GM21737 (cell line): ENCODE data around the gene SMARCD3.

Source experiments
- ATAC-seq: cut with Tn5 transposase; IDR thresholded peaks from one replicate; pipeline ENCODE4 v1.9.1; 2021; ENCODE audit warnings: mild to moderate bottlenecking, moderate library complexity; ENCODE audit not compliant: unreplicated experiment

The SMARCD3 gene

GRCh38 chr7:151212626-151213025 lies 35.9 kb downstream of the SMARCD3 start:
- no peak for ATAC-seq

DNA sequence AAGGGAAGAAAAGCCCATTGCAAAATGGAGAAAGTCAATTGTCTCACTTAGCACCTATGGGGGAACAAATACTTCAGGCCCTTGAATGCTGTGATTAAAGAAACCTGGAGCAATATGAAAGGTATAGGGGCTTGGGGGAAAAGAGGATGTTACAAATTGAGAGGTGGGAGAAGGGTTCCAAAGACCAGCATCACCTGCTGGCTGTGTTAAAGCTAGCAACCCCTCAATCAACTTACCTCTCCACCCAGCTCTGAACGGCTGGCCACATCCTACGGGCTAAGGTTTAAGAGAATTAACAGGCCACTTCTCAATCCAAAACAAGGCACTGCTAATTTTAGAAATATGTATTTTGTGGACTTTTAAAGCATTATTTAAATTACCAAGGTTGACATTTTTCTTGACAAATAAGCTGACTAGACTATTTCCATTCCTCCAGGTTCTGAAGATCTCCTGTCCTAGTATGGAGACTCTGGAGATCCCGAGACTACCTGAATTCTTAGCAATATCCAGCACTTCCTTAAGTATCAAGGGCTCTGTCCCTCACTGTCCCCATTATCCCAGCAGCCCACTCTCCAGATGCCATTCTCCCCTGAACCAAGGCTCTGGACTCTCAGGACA lies 37.2 kb downstream of the SMARCD3 start:
- ATAC-seq = no peak

DNA sequence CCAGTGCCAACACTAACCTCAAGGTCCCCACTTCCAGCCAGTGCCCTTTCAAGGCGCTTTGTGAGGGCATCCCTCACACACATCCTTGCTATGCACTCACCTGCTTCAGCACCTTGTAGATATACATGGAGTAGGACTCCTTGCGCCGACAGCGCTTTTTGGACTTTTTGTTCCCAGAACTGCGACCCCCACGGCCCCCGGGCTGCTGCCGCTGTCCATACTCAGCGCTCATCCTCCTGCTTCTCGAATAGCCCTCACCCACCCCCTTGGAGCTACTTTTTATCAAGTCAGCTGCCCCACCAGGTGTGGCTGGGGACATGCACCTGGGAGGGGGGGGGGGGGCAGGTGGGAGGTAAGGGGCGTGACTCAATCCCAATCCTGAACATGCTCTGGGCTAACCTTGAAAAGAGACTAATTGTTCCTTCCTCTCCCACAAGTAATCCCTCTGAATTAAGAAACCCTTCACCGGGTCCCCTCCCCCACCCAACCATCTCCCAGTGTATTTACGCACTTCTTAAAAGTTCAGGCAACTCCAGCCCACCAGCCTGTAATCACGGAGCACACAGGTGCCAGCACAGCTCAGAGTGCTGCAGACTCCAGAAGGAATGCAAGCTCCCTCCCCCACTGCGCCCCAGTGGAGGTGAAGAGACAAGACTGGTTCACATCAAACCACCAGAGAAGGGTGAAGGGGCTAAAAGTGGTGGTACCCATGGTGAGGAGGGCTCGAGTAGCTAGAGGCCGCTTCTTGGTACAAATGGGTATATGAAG lies 38.2 kb downstream of the SMARCD3 start, which contains the start of gene H2BK1:
H2BK1 (minus strand) TSS at position 402 of the 768 bp plus-strand sequence; CDS start at position 232, 170 bp downstream.
- no peak for ATAC-seq

GRCh38 chr7:151209588-151209987 lies 38.9 kb downstream of the SMARCD3 start:
- no peak for ATAC-seq

GRCh38 chr7:151208253-151208862 lies 40.1 kb downstream of the SMARCD3 start:
- ATAC-seq = no peak

- ATAC-seq = no peak
Measured at GRCh38 chr7:151207804-151208203, 40.7 kb downstream of the SMARCD3 start.

- ATAC-seq = no peak
Measured at GRCh38 chr7:151207315-151207714, 41.2 kb downstream of the SMARCD3 start.

DNA sequence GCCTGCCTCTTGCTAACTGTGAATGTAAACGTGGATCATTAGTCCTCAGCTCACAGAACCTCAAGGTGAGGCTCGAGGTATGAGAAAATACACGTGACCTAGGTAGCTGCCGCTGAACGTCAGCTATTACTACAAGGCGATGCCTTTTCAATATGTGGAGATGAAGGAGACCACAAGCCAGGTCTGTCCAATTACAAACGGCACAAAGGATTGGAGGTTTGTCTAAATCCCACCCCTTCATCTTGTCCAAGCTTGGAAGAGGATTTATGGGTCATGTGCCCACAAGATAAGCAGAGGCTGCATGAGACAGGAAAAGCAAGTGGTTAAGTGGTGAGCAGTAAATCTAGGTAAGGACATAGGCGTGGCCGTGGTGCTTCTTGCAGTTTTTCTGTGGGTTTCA lies 41.6 kb downstream of the SMARCD3 start:
- no peak for ATAC-seq

GRCh38 chr7:151205730-151206129 lies 42.8 kb downstream of the SMARCD3 start:
- no peak for ATAC-seq

DNA sequence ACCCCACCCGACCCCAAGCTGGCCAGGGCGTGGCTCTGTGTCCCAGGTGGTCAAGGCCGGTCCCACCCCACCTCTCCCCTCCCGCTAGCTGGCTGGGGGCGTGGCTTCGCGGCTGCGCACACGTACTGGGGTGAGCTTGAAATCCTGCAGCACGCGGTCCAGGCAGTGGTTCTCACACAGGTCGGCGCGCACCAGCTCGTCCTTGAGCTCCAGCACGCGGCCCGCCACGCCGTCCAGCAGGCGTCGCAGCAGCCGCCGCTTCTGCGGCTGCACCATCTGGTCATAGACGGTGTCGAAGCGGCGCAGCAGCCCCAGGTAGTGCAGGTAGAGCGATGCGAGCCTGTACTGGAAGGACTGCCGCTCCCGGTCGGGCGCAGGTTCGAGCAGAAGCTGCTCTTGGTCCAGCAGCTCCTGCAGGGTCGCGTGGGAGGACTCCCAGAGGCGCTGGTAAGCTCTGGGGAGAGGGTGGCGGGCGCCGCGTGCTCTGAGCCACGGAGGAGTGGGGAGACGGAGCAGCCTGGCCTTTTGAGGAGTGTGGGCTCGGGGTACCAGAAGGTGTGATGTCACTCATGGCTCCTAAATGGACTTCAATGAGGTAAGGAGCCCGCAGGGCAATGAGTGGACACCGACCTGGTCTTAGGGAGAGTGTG lies 44.0 kb downstream of the SMARCD3 start:
- no peak for ATAC-seq

DNA sequence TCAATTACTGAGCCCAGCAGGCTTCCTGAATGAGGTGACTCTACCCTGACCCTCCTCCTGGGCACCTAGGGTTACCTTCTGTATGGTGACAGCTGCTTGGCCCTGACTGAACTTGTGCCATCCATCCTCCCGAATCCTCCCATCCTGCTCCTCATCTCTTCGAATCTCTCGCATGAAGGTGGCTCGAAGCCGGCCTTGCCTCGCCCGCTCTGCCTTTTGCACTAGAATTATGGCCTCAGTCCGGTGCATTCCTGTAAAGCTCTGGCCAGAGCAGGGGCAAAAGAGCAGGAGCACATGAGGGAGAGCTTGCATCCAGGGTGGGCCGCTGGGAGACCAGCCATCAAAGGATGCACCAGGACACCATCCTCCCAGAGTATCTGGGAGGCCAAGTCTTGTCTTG lies 45.7 kb downstream of the SMARCD3 start:
- no peak for ATAC-seq

DNA sequence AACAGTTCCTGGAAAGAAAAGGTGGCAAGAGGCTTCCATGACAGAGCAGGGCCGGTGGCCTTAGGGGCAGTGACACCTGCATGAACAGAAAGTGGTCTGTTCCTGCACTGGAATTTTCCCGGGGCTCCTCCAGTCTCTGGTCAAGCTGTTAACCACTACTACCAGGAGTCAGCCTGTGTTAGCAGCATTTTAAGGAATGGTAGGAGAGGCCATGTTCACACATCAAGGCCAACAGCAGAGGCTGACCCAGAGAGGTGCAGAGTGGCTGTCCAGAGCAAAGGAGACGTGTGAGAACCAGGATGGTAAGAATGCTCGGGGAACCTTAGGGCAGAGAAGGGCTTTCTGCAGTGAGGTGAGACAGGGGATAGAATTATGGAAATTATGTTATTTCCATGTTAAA lies 46.7 kb downstream of the SMARCD3 start:
- no peak for ATAC-seq

- ATAC-seq = no peak
Measured at GRCh38 chr7:151201344-151201743, 47.1 kb downstream of the SMARCD3 start.

- no peak for ATAC-seq
Measured at GRCh38 chr7:151198945-151199848, 49.3 kb downstream of the SMARCD3 start.

DNA sequence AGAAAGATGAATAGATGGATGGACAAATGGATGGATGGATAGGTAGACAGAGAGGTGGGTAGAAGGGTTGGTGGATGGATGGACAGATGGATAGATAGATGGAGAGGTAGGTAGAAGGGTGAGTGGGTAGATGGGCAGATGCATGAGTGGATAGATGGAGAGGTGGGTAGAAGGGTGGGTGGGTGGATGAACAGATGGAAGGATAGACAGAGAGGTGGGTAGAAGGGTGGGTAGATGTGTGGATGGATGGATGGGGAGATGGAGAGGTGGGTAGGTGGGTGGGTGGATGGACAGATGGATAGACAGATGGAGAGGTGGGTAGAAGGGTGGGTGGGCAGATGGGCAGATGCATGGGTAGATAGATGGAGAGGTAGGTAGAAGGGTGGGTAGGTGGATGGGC lies 50.6 kb downstream of the SMARCD3 start:
- no peak for ATAC-seq

GRCh38 chr7:151195616-151196450 lies 52.7 kb downstream of the SMARCD3 start:
- ATAC-seq = no peak

GRCh38 chr7:151194188-151194587 lies 54.3 kb downstream of the SMARCD3 start:
- ATAC-seq = no peak

DNA sequence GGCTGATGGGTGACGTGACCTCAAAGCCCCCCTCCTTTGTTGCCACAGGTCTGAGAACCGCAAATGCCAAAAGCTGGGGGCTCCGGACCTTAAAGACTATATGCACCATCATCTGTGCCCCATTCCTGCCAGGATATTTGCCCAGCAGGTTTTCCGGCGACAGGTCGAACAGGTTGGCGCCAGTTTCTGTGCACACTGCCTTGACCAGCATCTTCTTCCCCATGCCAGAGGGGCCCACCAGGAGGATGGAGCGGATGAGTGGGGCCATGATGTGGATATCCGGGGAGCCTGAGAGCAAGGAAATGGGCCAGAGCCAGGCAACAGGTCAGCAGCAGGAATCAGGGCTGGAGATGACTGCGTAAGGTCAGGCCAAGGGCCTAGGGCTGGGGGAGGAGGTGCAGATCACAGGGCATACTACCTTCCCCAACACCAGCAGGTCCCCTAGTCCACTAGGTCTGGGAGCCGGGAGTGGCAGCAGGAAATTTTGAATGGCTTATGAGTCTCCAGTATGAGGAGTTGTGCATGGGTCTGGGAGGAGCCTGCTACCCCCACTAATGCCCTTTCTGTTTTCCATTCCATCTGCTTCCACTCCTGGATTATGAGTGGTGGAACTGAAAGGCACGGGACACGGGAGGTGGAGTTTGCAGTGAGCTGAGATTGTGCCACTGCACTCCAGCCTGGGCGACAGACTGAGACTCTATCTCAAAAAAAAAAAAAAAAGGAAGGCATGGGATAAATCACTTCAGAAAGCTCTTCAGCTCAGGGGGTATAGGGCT lies 55.1 kb downstream of the SMARCD3 start:
- ATAC-seq = no peak

GRCh38 chr7:151192002-151192539 lies 56.4 kb downstream of the SMARCD3 start:
- no peak for ATAC-seq
